Sigmoid colon (tissue), 4 donors: ENCODE data around the gene OVOL2.

Source experiments
- CTCF ChIP-seq, 4 experiments: fragments of 450-650 bp in 3 of 4; fragments of 200-600 bp in 1 of 4; IDR thresholded peaks; one replicate each; pipeline ENCODE4 v1.5.1; 2016 to 2019; ENCODE audit warnings: antibody characterized with exemption in 4 of 4, mild to moderate bottlenecking in 3 of 4, moderate library complexity in 2 of 4
- EP300 ChIP-seq, 4 donors: sonication (generic); formaldehyde crosslinking; IDR thresholded peaks; one replicate each; pipeline ENCODE4 v1.6.1; 2017; ENCODE audit warnings: antibody characterized with exemption in 4 of 4
- POLR2A ChIP-seq, 2 donors: fragments of 450-650 bp; IDR thresholded peaks; one replicate each; pipeline ENCODE4 v1.6.1; 2016; ENCODE audit warnings: antibody characterized with exemption in 2 of 2, mild to moderate bottlenecking in 2 of 2, moderate library complexity in 2 of 2
- POLR2AphosphoS5 ChIP-seq, 4 donors: sonication (generic); formaldehyde crosslinking; IDR thresholded peaks; one replicate each; pipeline ENCODE4 v1.6.1; 2017; ENCODE audit warnings: antibody characterized with exemption in 4 of 4

GRCh38 chr20:18007534-18008292 lies 50.0 kb downstream of the OVOL2 start:
- TF ChIP-seq CTCF (IDR thresholded peaks at IDR 0.05) (no peak), POLR2AphosphoS5 (IDR thresholded peaks at IDR 0.05) (no peak), POLR2A (IDR thresholded peaks at IDR 0.05) (no peak), EP300 (IDR thresholded peaks at IDR 0.05) (no peak)
